B cell (primary cell): ENCODE measurements around the gene TMEM170B.

Source experiments
- CTCF ChIP-seq: fragments of 200-600 bp; IDR thresholded peaks from one replicate; pipeline ENCODE4 v1.8.0; 2022; ENCODE audit warnings: antibody characterized with exemption, mild to moderate bottlenecking
- EZH2 ChIP-seq: IDR thresholded peaks from 2 replicates; pipeline ENCODE4 v1.6.1; 2012; ENCODE audit warnings: borderline replicate concordance, low read depth, mild to moderate bottlenecking, moderate library complexity, low read length; ENCODE audit not compliant: insufficient read depth, poor library complexity, severe bottlenecking

- no peak for TF ChIP-seq CTCF
- no peak for TF ChIP-seq EZH2
Measured at GRCh38 chr6:11596640-11597237, 59.2 kb downstream of the TMEM170B start.
